SK-N-SH treated with all-trans-retinoic acid at 6 μM for 48 hours (cell line): ENCODE measurements around the gene TSPO.

Experiments used
- ESRRG ChIP-seq: fragments of 250-450 bp; sonication (Bioruptor Pico); IDR thresholded peaks from 2 replicates; pipeline ENCODE4 v1.6.1; 2021; ENCODE audit warnings: mild to moderate bottlenecking
- ZNF565 ChIP-seq: fragments of 450-650 bp; formaldehyde crosslinking; conservative IDR thresholded peaks from 2 replicates; pipeline ENCODE4 v1.5.0; 2020; ENCODE audit warnings: low read depth, mild to moderate bottlenecking, moderate library complexity

GRCh38 chr22:43155789-43156188 is 4.4 kb downstream of the TSPO start:
- TF ChIP-seq ZNF565 (CRISPR knock-in tag) (no peak), ESRRG (CRISPR knock-in tag) (no peak)
